GM18867 (cell line): ENCODE results near the gene TECPR1.

Experiments used
- ATAC-seq: cut with Tn5 transposase; IDR thresholded peaks from one replicate; pipeline ENCODE4 v1.9.1; 2021; ENCODE audit warnings: mild to moderate bottlenecking, moderate library complexity; ENCODE audit not compliant: unreplicated experiment

Gene TECPR1

GRCh38 chr7:98166668-98166970 is 85.4 kb downstream of the TECPR1 start:
- ATAC-seq: no peak

GRCh38 chr7:98165827-98166667 is 86.0 kb downstream of the TECPR1 start:
- no peak for ATAC-seq
